HG03558 (cell line): ENCODE measurements around the gene WDR64.

Experiments
- ATAC-seq: cut with Tn5 transposase; IDR thresholded peaks from one replicate; pipeline ENCODE4 v1.9.1; 2021; ENCODE audit warnings: moderate number of reproducible peaks; ENCODE audit not compliant: unreplicated experiment; ENCODE audit errors: extremely low read depth

WDR64 gene

GRCh38 chr1:241630476-241630875 is 21.6 kb upstream of the WDR64 start:
- ATAC-seq, result no peak

GRCh38 chr1:241630899-241631298 is 21.2 kb upstream of the WDR64 start:
- ATAC-seq, result no peak

GRCh38 chr1:241631674-241632073 is 20.4 kb upstream of the WDR64 start:
- ATAC-seq, result no peak

GRCh38 chr1:241632987-241633386 is 19.1 kb upstream of the WDR64 start:
- ATAC-seq, result no peak

GRCh38 chr1:241635556-241636152 is 16.4 kb upstream of the WDR64 start:
- no peak for ATAC-seq

- no peak for ATAC-seq
Observed at GRCh38 chr1:241636291-241636690, 15.8 kb upstream of the WDR64 start.

- ATAC-seq, result no peak
Observed at GRCh38 chr1:241637046-241637590, 15.0 kb upstream of the WDR64 start.

- ATAC-seq, result no peak
Observed at GRCh38 chr1:241637604-241638003, 14.5 kb upstream of the WDR64 start.

GRCh38 chr1:241638099-241638682 is 13.9 kb upstream of the WDR64 start:
- ATAC-seq, result no peak

- no peak for ATAC-seq
Observed at GRCh38 chr1:241638909-241639622, 13.0 kb upstream of the WDR64 start.

- ATAC-seq, result peak; percentile 38
Observed at GRCh38 chr1:241639623-241640148, 12.4 kb upstream of the WDR64 start.

GRCh38 chr1:241640149-241640866 is 11.8 kb upstream of the WDR64 start, which contains the start of the genes CHML and OPN3:
CHML (minus strand) TSS chr1:241640369; CDS start chr1:241635766, 4,603 bp downstream.
OPN3 (minus strand) TSS chr1:241640369; CDS start chr1:241640254, 115 bp downstream.
- ATAC-seq, result peak; percentile 83

- no peak for ATAC-seq
Observed at GRCh38 chr1:241640867-241641622, 11.0 kb upstream of the WDR64 start.

- ATAC-seq, result no peak
Observed at GRCh38 chr1:241641773-241642592, 10.1 kb upstream of the WDR64 start.

- ATAC-seq, result no peak
Observed at GRCh38 chr1:241642593-241642944, 9.5 kb upstream of the WDR64 start.

- no peak for ATAC-seq
Observed at GRCh38 chr1:241644259-241644658, 7.8 kb upstream of the WDR64 start.

GRCh38 chr1:241645199-241645598 is 6.9 kb upstream of the WDR64 start:
- no peak for ATAC-seq

GRCh38 chr1:241646201-241646600 is 5.9 kb upstream of the WDR64 start:
- ATAC-seq, result no peak

- no peak for ATAC-seq
Observed at GRCh38 chr1:241647658-241648057, 4.4 kb upstream of the WDR64 start.
